Transverse colon (tissue), 4 donors: ENCODE measurements around the gene SREK1.

Source experiments
- CTCF ChIP-seq, 5 experiments: fragments of 200-600 bp in 3 of 5; fragments of 450-650 bp in 2 of 5; sonication (generic) in 3 of 5; IDR thresholded peaks; 1 replicate in 2 of 5; 2 replicates in 3 of 5; pipeline ENCODE4 v1.5.1; 2016 to 2017; ENCODE audit warnings: antibody characterized with exemption in 5 of 5, inconsistent platforms in 3 of 5, mild to moderate bottlenecking in 2 of 5, moderate library complexity in 1 of 5
- POLR2A ChIP-seq: fragments of 450-650 bp; IDR thresholded peaks from one replicate; pipeline ENCODE4 v1.6.1; 2016; ENCODE audit warnings: antibody characterized with exemption, mild to moderate bottlenecking, moderate library complexity
- POLR2AphosphoS5 ChIP-seq, 3 donors: sonication (generic); formaldehyde crosslinking; IDR thresholded peaks; one replicate each; pipeline ENCODE4 v1.6.1; 2016; ENCODE audit warnings: antibody characterized with exemption in 3 of 3

GRCh38 chr5:66232275-66232674, 88.2 kb downstream of the SREK1 start:
- TF ChIP-seq CTCF (IDR thresholded peaks at IDR 0.05) (no peak), POLR2A (no peak), POLR2AphosphoS5 (IDR thresholded peaks at IDR 0.05) (no peak)
